Neural cell (in vitro differentiated cells): ENCODE data around the gene ZNF669. TPM values are rescaled to one million over a fixed set of nuclear protein-coding genes. Genes with fewer than 3 reads are reported as not detected.
"Not testable (repeated sequence)": the region's sequence is repeated elsewhere in the genome, so short reads cannot be mapped to it uniquely, and the experiment has no call there.

Source experiments
- H2AFZ ChIP-seq: fragments of 200-600, 300-800 bp; sonication (generic), shearing (Covaris generic); 2 replicates; pipeline ENCODE4 v1.6.0; 2014; ENCODE audit warnings: low read depth, mild to moderate bottlenecking, antibody characterized with exemption, low read length, moderate library complexity
- H3F3A ChIP-seq: fragments of 200-600 bp; shearing (Covaris generic); 2 replicates; pipeline ENCODE4 v1.6.1; 2016; ENCODE audit warnings: mild to moderate bottlenecking, moderate library complexity, mixed read lengths, antibody characterized with exemption, low read length; ENCODE audit not compliant: insufficient read depth, poor library complexity, severe bottlenecking
- H3K27ac ChIP-seq: fragments of 200-600, 300-800 bp; sonication (generic), shearing (Covaris generic); 2 replicates; pipeline ENCODE4 v1.5.1; 2014; ENCODE audit warnings: mild to moderate bottlenecking, low read length, moderate library complexity
- H3K27me3 ChIP-seq: fragments of 300-800, 200-600 bp; sonication (generic), shearing (Covaris generic); 2 replicates; pipeline ENCODE4 v1.6.0; 2014; ENCODE audit warnings: mild to moderate bottlenecking, low read depth, low read length, moderate library complexity; ENCODE audit not compliant: insufficient read depth
- H3K36me3 ChIP-seq: fragments of 300-800, 200-600 bp; sonication (generic), shearing (Covaris generic); 2 replicates; pipeline ENCODE4 v1.5.1; 2014; ENCODE audit warnings: mild to moderate bottlenecking, antibody characterized with exemption, low read length, moderate library complexity; ENCODE audit not compliant: insufficient read depth
- H3K4me2 ChIP-seq: fragments of 300-800, 200-600 bp; sonication (generic), shearing (Covaris generic); 2 replicates; pipeline ENCODE4 v1.6.0; 2014; ENCODE audit warnings: mild to moderate bottlenecking, low read length
- H3K4me3 ChIP-seq: fragments of 300-800, 200-600 bp; sonication (generic), shearing (Covaris generic); 2 replicates; pipeline ENCODE4 v1.5.1; 2014; ENCODE audit warnings: mild to moderate bottlenecking, low read length, moderate library complexity
- H3K79me2 ChIP-seq: fragments of 200-600 bp; shearing (Covaris generic); replicated peaks from 2 replicates; pipeline ENCODE4 v1.6.0; 2014; ENCODE audit warnings: mild to moderate bottlenecking, low read length, moderate library complexity; ENCODE audit not compliant: insufficient read depth
- H3K9ac ChIP-seq: fragments of 300-800, 200-600 bp; sonication (generic), shearing (Covaris generic); 2 replicates; pipeline ENCODE4 v1.6.1; 2016; ENCODE audit warnings: mild to moderate bottlenecking, low read length, mixed read lengths
- H3K9me2 ChIP-seq: fragments of 200-600 bp; shearing (Covaris generic); 2 replicates; pipeline ENCODE4 v1.6.1; 2016; ENCODE audit warnings: mild to moderate bottlenecking, low read length, mixed read lengths; ENCODE audit not compliant: insufficient read depth
- H3K9me3 ChIP-seq: fragments of 200-600, 300-800 bp; sonication (generic), shearing (Covaris generic); 2 replicates; pipeline ENCODE4 v1.6.1; 2016; ENCODE audit warnings: mild to moderate bottlenecking, mixed run types, low read length, moderate library complexity, mixed read lengths
- H4K20me1 ChIP-seq: fragments of 200-600 bp; shearing (Covaris generic); 2 replicates; pipeline ENCODE4 v1.6.1; 2016; ENCODE audit warnings: mild to moderate bottlenecking, mixed run types; ENCODE audit not compliant: insufficient read depth
- CTCF ChIP-seq: fragments of 450-650 bp; IDR thresholded peaks from 2 replicates; pipeline ENCODE4 v1.5.1; 2014; ENCODE audit warnings: antibody characterized with exemption, mild to moderate bottlenecking, moderate library complexity; ENCODE audit not compliant: poor library complexity, severe bottlenecking
- EP300 ChIP-seq: fragments of 450-650 bp; conservative IDR thresholded peaks from 2 replicates; pipeline ENCODE4 v1.6.1; 2014; ENCODE audit warnings: antibody characterized with exemption, mild to moderate bottlenecking, moderate library complexity; ENCODE audit not compliant: poor library complexity, severe bottlenecking
- EZH2 ChIP-seq: fragments of 200-600, 300-800 bp; shearing (Covaris generic), sonication (generic); IDR thresholded peaks from 2 replicates; pipeline ENCODE4 v1.6.1; 2014; ENCODE audit warnings: antibody characterized with exemption, low read length, borderline replicate concordance, mild to moderate bottlenecking; ENCODE audit not compliant: insufficient read depth, poor library complexity, severe bottlenecking
- MXI1 ChIP-seq: fragments of 450-650 bp; conservative IDR thresholded peaks from 2 replicates; pipeline ENCODE4 v1.6.1; 2014; ENCODE audit warnings: antibody characterized with exemption, mild to moderate bottlenecking; ENCODE audit not compliant: poor library complexity, severe bottlenecking
- POLR2AphosphoS5 ChIP-seq: IDR thresholded peaks from 2 replicates; pipeline ENCODE4 v1.6.1; 2012
- RAD21 ChIP-seq: fragments of 450-650 bp; conservative IDR thresholded peaks from 2 replicates; pipeline ENCODE4 v1.6.1; 2014; ENCODE audit warnings: antibody characterized with exemption, mild to moderate bottlenecking, moderate library complexity
- SMC3 ChIP-seq: fragments of 450-650 bp; conservative IDR thresholded peaks from 2 replicates; pipeline ENCODE4 v1.6.1; 2014; ENCODE audit warnings: antibody characterized with exemption, mild to moderate bottlenecking, moderate library complexity; ENCODE audit not compliant: poor library complexity
- TAF1 ChIP-seq: IDR thresholded peaks from 2 replicates; pipeline ENCODE4 v1.6.1; 2012; ENCODE audit warnings: low read depth
- polyA plus RNA-seq: library from polyadenylated mRNA; depleted of rRNA; stranded (reverse); fragments of >200 nt; gene quantifications from 2 replicates; pipeline ENCODE4 v1.2.3, GENCODE V29; 2014
- TF ChIP-seq, protein P1 (sequence below): IDR thresholded peaks from 2 replicates; pipeline ENCODE4 v1.6.1; 2012; ENCODE audit warnings: borderline replicate concordance

The ZNF669 gene
- polyA plus RNA-seq, 1 donor from 2014 or later: 22.7 TPM

- Histone ChIP-seq H3K9me3 (peaks cover 12% of the 10 kb centered on the region), H3K9ac (no peak overlapping the region), H4K20me1 (no peaks in the 10 kb centered on the region), H3K36me3 (peaks cover 6% of the 10 kb centered on the region), H3K9me2 (no peaks in the 10 kb centered on the region), H3F3A (no peaks in the 10 kb centered on the region), H3K4me3 (no peak overlapping the region), H3K27ac (no peak overlapping the region), H3K27me3 (no peaks in the 10 kb centered on the region), H2AFZ (no peak overlapping the region), H3K79me2 (peaks cover 4% of the 10 kb centered on the region), H3K4me2 (no peak overlapping the region)
- TF ChIP-seq CTCF (no peak), POLR2AphosphoS5 (no peak), RAD21 (no peak), MXI1 (no peak), SMC3 (no peak), EZH2 (no peak), EP300 (no peak), TAF1 (no peak)
- TF ChIP-seq, protein P1, sequence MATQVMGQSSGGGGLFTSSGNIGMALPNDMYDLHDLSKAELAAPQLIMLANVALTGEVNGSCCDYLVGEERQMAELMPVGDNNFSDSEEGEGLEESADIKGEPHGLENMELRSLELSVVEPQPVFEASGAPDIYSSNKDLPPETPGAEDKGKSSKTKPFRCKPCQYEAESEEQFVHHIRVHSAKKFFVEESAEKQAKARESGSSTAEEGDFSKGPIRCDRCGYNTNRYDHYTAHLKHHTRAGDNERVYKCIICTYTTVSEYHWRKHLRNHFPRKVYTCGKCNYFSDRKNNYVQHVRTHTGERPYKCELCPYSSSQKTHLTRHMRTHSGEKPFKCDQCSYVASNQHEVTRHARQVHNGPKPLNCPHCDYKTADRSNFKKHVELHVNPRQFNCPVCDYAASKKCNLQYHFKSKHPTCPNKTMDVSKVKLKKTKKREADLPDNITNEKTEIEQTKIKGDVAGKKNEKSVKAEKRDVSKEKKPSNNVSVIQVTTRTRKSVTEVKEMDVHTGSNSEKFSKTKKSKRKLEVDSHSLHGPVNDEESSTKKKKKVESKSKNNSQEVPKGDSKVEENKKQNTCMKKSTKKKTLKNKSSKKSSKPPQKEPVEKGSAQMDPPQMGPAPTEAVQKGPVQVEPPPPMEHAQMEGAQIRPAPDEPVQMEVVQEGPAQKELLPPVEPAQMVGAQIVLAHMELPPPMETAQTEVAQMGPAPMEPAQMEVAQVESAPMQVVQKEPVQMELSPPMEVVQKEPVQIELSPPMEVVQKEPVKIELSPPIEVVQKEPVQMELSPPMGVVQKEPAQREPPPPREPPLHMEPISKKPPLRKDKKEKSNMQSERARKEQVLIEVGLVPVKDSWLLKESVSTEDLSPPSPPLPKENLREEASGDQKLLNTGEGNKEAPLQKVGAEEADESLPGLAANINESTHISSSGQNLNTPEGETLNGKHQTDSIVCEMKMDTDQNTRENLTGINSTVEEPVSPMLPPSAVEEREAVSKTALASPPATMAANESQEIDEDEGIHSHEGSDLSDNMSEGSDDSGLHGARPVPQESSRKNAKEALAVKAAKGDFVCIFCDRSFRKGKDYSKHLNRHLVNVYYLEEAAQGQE: no peak
Observed at GRCh38 chr1:247131236-247131635, 27.1 kb upstream of the ZNF669 start.

GRCh38 chr1:247127519-247128282, 23.5 kb upstream of the ZNF669 start:
- not testable (repeated sequence) for H3K79me2 ChIP-seq, H3K9me3 ChIP-seq, H3K36me3 ChIP-seq, H3K9me2 ChIP-seq, H3K27me3 ChIP-seq, H3K4me2 ChIP-seq, H4K20me1 ChIP-seq, H2AFZ ChIP-seq, H3K27ac ChIP-seq, H3F3A ChIP-seq, H3K9ac ChIP-seq
- H3K4me3 ChIP-seq: peak overlapping the region; percentile 53

GRCh38 chr1:247126601-247127000, 22.4 kb upstream of the ZNF669 start:
- H3K79me2 ChIP-seq, H3K27me3 ChIP-seq, H3K27ac ChIP-seq, H3K4me2 ChIP-seq, H3K36me3 ChIP-seq, H3F3A ChIP-seq, H3K4me3 ChIP-seq, H3K9me3 ChIP-seq, H2AFZ ChIP-seq, H3K9me2 ChIP-seq, H4K20me1 ChIP-seq, H3K9ac ChIP-seq: not testable (repeated sequence)

- not testable (repeated sequence) for H3K9me2 ChIP-seq, H3K27me3 ChIP-seq, H2AFZ ChIP-seq, H3K9me3 ChIP-seq, H3K4me2 ChIP-seq, H3K4me3 ChIP-seq, H4K20me1 ChIP-seq, H3K27ac ChIP-seq, H3F3A ChIP-seq, H3K36me3 ChIP-seq, H3K79me2 ChIP-seq, H3K9ac ChIP-seq
Observed at GRCh38 chr1:247126166-247126565, 22.0 kb upstream of the ZNF669 start.
